GM21576 (cell line): ENCODE measurements around the gene PRM1.
"Not testable (repeated sequence)": the region's sequence is repeated elsewhere in the genome, so short reads cannot be mapped to it uniquely, and the experiment has no call there.

ENCODE experiments used
- ATAC-seq: cut with Tn5 transposase; IDR thresholded peaks from one replicate; pipeline ENCODE4 v1.9.1; 2021; ENCODE audit warnings: mild to moderate bottlenecking, moderate library complexity; ENCODE audit not compliant: unreplicated experiment

The PRM1 gene

DNA sequence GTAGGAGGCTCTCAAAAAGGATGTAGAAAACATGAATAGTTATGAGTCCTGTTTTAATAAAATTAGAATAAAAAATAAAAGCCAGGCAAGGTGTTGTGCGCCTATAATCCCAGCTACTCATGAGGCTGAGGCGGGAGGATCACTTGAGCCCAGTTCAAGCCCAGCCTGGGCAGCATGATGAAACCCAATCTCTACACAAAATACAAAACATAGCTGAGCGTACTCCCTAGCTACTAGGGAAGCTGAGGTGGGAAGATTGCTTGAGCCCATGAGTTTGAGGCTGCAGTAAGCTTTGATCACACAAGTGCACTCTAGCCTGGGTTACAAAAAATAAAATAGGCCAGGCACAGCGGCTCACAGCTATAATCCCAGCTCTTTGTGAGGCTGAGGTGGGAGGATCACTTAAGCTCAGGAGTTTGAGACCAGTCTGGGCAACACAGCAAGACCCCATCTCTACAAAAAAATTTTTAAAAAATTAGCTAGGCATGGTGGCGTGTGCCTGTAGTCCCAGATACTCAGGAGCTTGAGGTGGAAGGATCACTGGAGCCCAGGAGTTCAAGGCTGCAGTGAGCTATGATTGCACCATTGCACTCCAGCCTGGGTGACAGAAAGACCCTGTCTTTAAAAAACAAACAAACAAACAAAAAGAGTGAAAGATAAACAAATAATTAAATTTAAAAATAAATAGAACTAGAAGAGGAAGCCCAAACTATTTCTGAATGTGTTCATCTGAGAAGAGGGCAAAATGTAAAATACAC lies 17.2 kb upstream of the PRM1 start:
- ATAC-seq, result no peak

DNA sequence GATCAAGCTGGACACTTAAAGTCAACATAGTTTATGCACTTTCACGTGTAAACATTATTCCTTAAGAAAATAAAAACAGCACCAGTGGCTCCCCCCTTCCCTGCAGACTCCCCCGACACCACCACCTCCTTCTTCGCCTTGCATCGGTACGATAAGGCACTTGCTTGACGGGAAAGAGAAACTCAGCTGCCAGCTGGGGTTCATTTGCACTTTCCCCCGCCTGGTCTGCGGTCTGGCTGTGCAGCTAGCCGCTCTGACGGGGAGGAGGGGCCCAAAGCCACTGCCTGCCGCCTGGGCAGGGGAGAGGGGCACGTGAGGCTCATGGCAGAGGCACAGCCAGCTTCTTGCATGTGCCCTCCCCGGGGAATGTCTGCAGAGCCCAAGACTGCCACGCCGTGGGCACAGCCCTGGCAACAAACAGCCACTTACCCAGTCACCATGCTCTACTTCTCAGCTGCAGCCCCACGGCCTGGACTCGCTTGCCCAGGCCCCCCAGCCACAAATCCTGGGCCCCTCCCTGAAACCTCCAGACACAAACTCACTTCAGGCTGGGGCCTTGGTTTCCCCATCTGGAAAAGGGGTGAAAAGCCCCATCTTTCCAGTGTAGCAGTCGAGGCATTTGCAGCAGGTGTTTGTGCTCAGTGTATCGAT lies 16.5 kb upstream of the PRM1 start:
- peak; percentile 68 for ATAC-seq

DNA sequence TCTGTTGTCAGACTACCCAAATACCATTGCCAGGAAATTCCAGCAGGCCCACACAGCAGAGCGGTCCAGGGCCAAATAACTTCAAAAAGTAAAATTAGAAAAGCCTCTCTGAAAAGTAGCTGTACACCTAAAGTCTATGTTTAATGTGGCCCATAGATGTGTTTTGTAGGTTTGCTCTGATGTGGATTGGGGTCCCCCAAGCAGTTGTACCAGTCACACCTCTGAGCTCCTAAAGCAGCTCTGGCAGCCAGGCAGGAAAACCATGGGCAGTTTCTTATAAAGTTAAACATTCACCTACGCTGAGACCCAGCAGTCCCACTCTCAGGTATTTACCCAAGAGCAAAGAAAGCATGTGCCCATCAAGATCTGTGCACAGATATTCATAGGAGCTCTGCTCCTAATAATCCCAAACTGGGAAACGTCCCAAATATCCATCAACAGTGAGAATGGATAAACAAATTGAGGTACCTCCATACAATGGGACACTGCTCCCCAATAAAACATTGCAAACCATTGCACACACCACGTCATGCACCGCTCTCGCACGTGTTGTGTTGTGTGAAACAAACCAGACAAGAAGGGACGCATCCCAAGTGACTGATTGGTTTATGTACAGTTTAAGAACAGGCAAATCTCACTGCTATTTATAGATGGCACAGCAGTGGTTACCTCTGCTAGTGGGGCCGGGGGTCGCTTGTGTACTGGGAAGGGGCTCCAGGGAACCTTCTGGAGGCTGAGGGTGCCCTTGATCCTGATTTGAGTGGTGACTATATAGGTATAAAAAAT lies 15.8 kb upstream of the PRM1 start:
- ATAC-seq, result no peak

DNA sequence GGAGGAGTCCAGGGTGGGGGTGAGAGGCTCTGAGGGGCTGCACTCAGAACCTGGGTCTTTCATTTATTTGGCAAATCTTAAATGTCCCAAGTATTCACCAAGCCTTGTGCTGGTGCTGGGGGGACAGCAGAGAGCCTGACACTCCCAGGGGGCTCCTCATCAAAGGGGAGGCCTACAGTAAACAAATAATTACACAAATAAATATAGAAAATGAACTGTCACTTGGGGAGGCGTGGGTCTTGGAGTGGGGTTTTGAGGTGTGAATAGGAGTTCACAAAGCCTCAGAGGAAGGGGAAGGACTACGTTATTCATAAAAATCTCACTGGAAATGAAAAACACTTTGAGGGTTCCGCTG lies 15.2 kb upstream of the PRM1 start:
- ATAC-seq, result no peak

DNA sequence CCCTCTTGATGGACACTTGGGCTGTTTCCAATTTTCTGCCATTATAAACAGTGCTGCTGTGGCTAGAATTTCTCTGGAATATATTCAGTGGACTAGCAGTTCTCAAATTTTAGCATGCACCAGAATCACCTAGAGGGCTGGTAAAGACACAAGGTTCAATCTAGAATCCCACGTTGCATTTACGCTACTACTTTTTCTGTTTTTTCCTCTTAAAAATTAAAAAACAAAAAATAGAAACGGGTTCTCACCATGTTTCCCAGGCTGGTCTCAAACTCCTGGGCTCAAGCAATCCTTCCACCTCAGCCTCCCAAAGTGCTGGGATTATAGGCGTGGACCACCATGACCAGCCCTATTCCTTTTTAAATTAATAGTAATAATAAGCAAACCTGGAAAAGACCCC lies 14.5 kb upstream of the PRM1 start:
- no peak for ATAC-seq

DNA sequence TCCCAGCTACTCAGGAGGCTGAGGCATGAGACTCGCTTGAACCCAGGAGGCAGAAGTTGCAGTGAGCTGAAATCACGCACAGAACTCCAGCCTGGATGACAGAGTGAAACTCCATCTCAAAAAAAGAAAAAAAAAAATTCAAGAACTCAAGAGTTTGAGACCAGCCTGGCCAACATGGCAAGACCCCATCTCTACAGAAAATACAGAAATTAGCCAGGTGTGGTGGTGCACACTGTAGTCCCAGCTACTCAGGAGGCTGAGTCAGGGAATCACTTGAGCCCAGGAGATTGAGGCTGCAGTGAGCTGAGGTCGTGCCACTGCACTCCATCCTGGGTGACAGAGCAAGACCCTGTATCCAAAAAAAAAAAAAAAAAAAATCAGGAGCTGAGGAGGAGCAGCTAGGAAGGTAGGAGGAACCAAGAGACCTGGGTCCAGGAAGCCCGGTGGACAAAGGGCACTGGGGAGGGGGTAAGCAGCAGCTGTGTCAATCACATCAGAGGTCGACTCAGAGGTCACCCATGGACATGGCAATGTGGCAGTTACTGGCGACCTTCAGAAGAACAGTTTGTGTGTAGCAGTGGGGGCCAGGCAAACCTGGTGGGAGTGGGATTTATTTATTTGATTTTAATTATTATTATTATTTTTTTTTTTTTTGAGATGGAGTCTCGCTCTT lies 11.1 kb upstream of the PRM1 start:
- ATAC-seq, result no peak

DNA sequence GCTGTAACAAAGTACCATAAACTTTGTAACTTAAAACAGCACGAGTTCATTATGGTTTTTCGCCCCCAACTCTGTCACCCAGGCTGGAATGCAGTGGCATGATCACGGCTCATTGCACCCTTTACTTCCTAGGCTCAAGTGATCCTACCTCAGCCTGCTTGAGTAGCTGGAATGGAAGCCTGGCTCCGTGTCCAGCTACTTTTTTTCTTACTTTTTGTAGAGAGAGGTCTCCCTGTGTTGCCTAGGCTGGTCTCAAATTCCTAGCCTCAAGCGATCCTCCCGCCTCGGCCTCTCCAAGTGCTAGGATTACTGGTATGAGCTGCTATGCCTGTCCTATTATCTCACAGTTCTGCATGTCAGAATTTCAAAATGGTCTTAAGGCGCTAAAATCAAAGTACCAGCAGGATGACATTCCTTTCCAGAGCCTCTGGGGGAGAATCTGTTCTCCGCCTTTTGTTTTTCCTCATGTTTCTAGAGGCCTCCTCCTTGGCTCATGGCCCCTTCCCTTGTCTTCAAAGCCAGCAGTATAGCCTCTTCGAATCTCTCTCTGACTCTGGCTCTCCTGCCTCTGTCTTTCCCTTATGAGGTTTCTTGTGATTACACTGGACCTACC lies 10.1 kb upstream of the PRM1 start:
- no peak for ATAC-seq

DNA sequence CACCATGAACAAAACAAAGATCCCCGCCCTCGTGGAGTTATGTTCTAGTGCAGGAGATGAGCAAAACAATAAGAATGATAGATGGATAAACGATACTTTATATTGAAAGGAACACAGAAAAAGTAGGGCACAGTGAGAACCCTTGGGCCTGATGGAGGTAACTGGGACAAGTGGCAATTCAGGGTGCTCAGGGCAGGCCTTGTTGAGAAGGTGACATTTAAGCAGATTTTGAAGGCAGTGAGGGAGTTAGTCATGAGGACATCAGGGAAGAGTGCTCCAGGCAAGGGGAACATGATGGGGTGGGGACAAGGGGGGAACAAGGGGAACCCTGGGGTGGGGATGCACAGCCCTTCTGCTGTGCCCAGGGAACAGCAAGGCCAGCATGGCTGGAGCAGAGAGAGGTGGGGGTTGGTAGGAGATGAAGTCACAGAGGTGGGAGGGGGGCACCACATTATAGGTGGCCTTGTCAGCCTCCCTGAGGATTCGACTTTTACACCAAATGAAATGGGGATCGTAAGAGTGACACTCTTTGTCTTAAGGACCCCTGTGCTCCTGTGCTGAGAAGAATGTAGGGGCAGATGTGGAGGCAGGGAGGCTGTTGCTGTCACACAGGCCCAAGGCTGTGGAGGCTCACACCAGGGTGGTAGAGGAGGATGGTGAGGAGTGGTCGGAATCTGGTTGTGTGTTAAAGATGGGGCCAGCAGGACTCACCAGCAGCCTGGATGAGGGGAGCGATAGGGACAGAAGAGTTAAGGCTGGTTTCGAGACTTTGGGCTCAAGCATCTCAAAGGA lies 9.2 kb upstream of the PRM1 start:
- ATAC-seq, result no peak

DNA sequence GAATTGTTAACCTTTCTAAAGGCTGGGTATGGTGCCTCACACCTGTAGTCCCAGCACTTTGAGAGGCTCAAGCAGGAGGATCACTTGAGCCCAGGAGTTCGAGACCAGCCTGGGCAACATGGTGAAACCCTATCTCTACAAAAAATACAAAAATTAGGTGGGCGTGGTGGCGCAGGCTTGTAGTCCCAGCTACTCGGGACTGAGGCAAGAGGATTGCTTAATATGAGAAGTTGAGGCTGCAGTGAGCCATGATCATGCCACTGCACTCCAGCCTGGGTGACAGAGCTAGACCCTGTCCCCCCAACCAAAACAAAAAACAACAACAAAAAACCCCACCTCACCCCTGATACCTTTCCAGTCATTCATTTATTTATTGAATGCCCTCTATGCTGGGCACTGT lies 8.6 kb upstream of the PRM1 start:
- not testable (repeated sequence) for ATAC-seq

DNA sequence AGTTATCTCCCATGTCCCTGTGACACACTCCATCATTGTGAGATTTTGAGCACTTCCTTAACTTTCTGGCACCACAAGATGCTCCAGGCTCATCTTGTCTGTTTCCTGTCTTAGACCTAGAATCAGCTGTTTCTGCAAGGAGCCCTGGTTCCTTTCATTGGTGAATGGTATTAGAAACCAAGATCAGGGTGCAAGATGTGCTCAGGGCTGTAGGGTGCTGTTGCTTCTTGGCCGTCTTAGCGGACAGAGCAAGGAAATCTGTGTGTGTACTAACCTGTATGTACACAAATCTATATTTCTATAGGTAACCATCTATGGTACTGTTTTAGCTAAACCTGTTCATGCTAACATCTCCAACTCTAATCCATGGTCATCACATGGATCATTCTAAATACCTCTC lies 8.1 kb upstream of the PRM1 start:
- no peak for ATAC-seq

DNA sequence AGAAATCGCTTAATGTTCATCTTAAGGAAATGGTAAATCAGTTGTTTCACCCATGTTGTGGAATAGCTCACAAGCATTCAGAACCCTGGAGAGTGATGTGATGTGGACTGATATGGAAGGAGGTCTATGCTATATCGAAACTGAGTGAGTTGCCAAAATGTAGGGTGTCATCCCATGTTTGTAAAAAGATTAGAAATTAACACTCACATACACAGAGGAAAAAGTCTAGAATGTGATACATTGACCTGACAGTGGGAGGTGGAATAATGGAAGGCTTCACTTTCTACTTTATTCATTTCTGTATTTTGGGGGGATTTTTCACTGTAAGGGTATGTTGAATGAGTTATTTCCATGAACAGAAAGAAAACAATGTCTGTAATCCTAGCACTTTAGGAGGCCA lies 4.7 kb upstream of the PRM1 start:
- ATAC-seq, result no peak

DNA sequence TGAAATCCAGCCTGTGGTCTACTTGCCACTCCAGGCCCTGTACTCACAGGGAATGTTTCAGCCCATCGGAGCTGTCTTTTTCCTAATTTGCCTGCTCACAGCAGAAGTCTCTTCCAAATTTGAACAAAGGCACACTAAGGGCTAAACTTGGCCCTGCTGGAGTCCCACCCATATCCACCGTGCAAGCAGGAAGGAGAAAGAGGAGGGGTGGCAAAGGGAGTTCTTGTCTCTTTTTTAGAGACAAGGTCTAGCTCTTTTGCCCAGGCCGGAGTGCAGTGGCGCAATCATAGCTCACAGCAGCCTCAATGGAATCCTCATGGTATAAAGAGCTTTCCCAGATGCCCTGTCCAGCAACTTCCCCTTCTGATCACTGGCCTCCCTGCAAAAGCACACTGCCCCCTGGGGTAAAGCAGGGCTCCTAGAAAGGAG lies 2.7 kb upstream of the PRM1 start:
- ATAC-seq, result no peak

DNA sequence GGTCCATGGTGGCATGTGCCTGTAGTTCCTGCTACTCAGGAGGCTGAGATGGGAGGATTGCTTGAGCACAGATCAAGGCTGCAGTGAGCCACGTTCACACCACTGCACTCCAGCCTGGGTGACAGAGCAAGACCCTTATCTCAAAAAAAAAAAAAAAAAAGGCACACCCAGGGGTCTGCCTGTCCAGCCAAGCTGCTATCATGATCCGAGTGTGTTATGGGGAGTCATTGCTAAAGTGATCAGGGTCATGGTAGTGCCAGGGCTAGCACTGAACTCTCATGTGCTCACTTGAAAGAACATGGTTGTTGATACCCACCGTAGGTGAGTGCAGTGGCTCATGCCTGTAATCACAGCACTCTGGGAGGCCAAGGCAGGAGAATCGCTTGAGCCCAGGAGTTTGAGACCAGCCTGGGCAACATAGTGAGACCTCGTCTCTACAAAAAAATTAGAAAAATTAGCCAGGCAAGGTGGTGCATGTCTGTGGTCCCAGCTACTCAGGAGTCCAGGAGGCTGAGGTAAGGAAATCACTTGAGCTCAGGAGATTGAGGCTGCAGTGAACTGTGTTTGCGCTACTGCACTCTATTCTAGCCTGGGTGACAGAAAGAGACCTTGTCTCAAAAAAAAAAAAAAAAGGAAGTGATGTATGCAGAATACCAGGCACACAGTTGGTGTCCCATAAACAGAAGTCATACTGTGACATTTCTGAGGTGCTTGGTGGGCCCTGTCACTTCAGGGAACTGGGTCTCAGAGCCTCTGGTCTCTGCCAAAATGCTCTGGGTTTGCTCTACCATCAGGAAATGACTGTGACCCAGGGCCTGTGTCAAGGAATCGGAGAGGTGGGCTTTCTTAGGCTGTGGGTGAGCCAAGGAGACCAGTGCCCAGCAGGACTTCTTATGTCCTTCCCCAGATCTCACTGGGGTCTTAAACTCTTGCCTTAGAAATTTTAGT lies 2.2 kb downstream of the PRM1 start:
- ATAC-seq, result no peak

DNA sequence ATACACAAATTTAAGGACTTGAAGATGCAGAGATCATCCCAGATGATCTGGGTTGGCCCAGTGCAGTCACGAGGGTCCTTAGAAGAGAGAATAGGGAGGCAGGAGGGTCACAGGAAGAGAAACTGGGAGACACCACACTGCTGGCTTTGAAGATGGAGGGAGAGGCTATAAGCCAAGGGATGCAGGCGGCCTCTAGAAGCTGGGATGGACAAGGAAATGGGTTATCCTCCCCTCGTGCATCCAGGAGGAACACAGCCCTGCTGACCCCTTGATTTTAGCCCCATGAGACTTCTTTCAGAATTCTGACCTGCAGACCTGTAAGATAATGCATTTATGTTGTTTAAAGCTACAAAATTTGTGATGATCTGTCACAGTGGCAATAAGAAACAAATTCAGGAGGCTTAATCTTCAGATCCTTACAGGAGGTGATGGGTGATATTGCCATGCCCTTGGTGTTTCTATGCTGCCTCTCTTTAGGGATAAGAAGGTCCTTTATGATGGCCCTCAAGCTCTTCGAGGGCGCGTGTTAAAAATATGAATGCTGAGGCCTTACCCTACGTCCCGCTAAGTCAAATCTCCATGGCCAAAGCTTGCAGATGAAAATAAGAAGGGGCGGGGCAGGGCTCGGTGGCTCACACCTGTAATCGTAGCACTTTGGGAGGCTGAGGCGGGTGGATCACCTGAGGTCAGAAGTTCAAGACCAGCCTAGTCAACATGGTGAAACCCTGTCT lies 3.4 kb downstream of the PRM1 start:
- no peak for ATAC-seq

DNA sequence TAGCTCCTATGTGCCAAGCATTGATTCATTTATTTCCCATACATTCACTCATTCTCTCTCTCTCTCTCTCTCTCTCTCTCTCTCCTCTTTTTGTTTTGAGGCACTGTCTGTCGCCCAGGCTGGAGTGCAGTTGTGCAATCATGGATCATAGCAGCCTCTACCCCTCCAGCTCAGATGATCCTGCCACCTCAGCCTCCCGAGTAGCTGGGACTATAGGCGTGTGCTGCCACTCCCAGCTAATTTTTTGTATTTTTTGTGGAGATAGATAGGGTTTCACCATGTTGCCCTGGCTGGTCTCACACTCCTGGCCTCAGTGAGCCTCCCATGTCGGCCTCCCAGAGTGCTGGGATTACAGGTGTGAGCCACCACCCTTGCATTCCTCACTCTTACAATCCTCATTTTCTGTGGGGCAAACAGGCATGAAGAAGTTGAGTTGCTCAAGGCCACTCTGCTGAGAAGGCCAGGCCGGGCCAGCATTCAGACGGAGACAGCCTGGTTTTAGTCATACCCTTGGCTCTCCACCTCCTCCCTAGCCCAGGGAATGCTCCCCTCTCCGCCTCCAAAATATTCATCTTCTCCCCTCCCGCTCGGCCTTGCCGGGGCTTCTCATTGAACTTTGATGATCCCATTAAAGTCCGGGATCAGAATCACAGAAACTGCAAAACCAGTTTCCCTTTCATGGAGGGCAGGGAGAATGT lies 4.1 kb downstream of the PRM1 start:
- no peak for ATAC-seq

DNA sequence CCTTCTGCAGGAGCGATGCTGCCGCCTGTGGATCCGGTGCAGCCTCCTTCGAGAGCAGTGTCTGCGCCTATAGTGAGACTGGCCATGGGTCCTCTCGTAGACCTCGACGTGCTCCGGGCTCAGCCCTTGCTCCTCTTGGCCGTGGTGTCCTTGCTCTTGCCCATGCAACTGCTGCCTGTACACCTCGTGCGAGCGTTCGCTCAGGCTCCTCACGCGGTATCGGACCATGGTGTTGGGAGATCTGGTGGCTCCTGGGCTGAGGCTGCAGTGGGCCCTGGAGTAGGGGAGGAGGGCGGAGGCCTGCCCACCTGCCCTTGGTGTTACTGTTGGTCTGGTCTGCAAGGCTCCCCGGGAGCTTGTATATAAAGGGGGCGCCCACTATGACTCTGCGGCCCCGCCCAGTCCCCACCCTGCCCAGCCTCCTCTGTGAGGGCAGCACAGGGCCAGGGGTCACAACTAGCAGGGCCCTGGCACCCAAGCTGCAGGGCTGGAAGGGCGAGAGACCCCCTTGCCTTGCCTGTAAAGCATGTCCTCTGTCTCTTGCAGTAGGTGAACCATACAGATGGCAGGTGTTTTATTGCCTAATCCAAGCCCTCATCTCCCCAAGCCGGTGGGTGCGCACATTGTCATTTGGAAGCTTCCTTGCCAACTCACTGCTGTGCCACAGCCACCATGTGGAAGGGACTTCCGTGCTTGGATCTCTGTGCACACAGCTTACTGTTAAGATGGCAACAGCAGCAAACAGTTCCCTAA lies 4.8 kb downstream of the PRM1 start, which contains the start of gene PRM2:
PRM2 (minus strand) TSS at position 338 of the 753 bp plus-strand sequence; CDS start at position 228, 110 bp downstream.
- no peak for ATAC-seq

DNA sequence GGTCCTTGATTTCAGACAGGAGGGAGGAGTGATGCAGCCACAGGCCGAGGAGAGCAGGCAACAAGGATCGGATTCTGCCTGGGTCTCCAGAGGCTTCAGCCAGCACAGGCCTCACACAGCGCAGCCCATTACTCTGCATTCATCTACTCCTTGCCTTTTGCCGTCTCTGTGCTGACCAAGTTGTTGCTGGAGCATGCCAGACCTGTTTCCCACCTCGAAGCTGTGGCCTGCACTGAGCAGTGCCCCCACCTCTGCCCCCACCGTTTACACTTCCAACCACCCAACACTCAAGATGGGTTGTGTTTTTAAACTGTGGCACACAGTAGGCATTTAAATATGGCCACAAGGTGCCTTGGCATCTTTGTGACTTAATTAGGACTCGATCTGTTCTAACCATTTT lies 6.2 kb downstream of the PRM1 start:
- ATAC-seq, result no peak
